ENCODE measurements around the gene ADCY2.

Gene ADCY2

GRCh38 chr5:7501061-7501460, 105.1 kb downstream of the ADCY2 start:
- H3K4me3 ChIP-seq (ENCODE audit: extremely low read depth, insufficient read depth, low read length, poor library complexity, severe bottlenecking): no peak overlapping the region
- WGBS, 2 experiments (ENCODE audit: insufficient coverage in 2 of 2): 60% methylated on average over 1 of the region's 2 CpGs; no CpG with 5 or more reads in 1 of the 2 experiments
- H3K36me3 ChIP-seq (ENCODE audit: control insufficient read depth, insufficient read depth, low read length): no peaks in the 10 kb centered on the region
- no peaks in the 10 kb centered on the region for H3K9me3 ChIP-seq (ENCODE audit: control insufficient read depth, low read length)
- no peaks in the 10 kb centered on the region for H3K4me1 ChIP-seq (ENCODE audit: control insufficient read depth, insufficient read depth, low read length, poor library complexity, severe bottlenecking)
- no peak overlapping the region for H3K27ac ChIP-seq (ENCODE audit: low read depth, low read length, severe bottlenecking)

GRCh38 chr5:7503564-7503963, 107.6 kb downstream of the ADCY2 start:
- 88 to 98% methylated on average over 6 to 9 of the region's 9 CpGs for WGBS, 2 experiments (ENCODE audit: insufficient coverage in 2 of 2)
- Histone ChIP-seq H3K9me3 (ENCODE audit: control insufficient read depth, low read length) (no peaks in the 10 kb centered on the region), H3K4me3 (ENCODE audit: extremely low read depth, insufficient read depth, low read length, poor library complexity, severe bottlenecking) (no peak overlapping the region), H3K4me1 (ENCODE audit: control insufficient read depth, insufficient read depth, low read length, poor library complexity, severe bottlenecking) (no peaks in the 10 kb centered on the region), H3K27ac (ENCODE audit: low read depth, low read length, severe bottlenecking) (no peak overlapping the region), H3K36me3 (ENCODE audit: control insufficient read depth, insufficient read depth, low read length) (no peaks in the 10 kb centered on the region)

GRCh38 chr5:7515284-7515914, 119.5 kb downstream of the ADCY2 start:
- no peak overlapping the region for H3K27ac ChIP-seq (ENCODE audit: low read depth, low read length, severe bottlenecking)
- H3K9me3 ChIP-seq (ENCODE audit: control insufficient read depth, low read length): no peaks in the 10 kb centered on the region
- no peaks in the 10 kb centered on the region for H3K36me3 ChIP-seq (ENCODE audit: control insufficient read depth, insufficient read depth, low read length)
- H3K4me3 ChIP-seq (ENCODE audit: extremely low read depth, insufficient read depth, low read length, poor library complexity, severe bottlenecking): no peak overlapping the region
- no peaks in the 10 kb centered on the region for H3K4me1 ChIP-seq (ENCODE audit: control insufficient read depth, insufficient read depth, low read length, poor library complexity, severe bottlenecking)
- whole genome bisulfite sequencing, 2 experiments (ENCODE audit: insufficient coverage in 2 of 2): 64 to 89% methylated on average over 2 of the region's 3 CpGs

- no peaks in the 10 kb centered on the region for H3K36me3 ChIP-seq (ENCODE audit: control insufficient read depth, insufficient read depth, low read length)
- H3K4me3 ChIP-seq (ENCODE audit: extremely low read depth, insufficient read depth, low read length, poor library complexity, severe bottlenecking): no peak overlapping the region
- no peak overlapping the region for H3K27ac ChIP-seq (ENCODE audit: low read depth, low read length, severe bottlenecking)
- no peaks in the 10 kb centered on the region for H3K9me3 ChIP-seq (ENCODE audit: control insufficient read depth, low read length)
- no peaks in the 10 kb centered on the region for H3K4me1 ChIP-seq (ENCODE audit: control insufficient read depth, insufficient read depth, low read length, poor library complexity, severe bottlenecking)
- WGBS, 2 experiments (ENCODE audit: insufficient coverage in 2 of 2): no CpG with 5 or more reads among the region's 2 CpGs
These were observed 120.3 kb downstream of the ADCY2 start for GRCh38 chr5:7516253-7516652.

- no peak overlapping the region for H3K27ac ChIP-seq (ENCODE audit: low read depth, low read length, severe bottlenecking)
- no peaks in the 10 kb centered on the region for H3K9me3 ChIP-seq (ENCODE audit: control insufficient read depth, low read length)
- no peak overlapping the region for H3K4me3 ChIP-seq (ENCODE audit: extremely low read depth, insufficient read depth, low read length, poor library complexity, severe bottlenecking)
- no peaks in the 10 kb centered on the region for H3K4me1 ChIP-seq (ENCODE audit: control insufficient read depth, insufficient read depth, low read length, poor library complexity, severe bottlenecking)
- H3K36me3 ChIP-seq (ENCODE audit: control insufficient read depth, insufficient read depth, low read length): no peaks in the 10 kb centered on the region
- 95 to 96% methylated on average over 2 of the region's 3 CpGs for WGBS, 2 experiments (ENCODE audit: insufficient coverage in 2 of 2)
These were observed 121.1 kb downstream of the ADCY2 start for GRCh38 chr5:7517006-7517405.

DNA sequence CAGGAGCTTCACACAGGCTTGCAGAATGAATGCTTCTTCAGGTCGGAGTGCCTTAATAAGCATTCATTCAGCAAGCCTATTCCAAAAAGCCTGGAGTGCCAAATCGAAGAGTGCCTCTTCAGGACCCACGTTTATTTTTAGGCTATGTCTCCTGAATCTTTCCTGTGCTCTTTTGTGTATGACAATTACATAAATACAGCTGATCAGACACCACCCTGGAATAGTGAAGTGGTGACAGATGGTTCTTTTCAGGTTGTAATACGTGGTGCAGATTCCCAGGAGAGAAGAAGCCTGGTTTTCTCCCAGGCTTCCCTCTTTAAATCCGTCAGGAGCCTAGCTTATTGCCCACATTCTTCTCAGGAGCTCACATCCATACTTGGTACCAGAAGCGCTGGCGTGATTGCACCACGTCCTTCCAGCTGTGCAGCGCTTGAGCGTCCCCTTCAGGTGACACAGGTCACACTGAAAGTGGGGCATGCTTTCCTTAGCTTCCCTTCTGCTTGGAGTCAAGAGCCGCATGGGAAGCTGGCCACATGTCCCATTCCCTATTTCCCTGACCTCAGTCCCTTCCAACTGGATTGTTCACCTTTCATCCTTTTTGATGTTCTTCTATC, 123.1 kb downstream of the ADCY2 start:
- H3K4me3 ChIP-seq (ENCODE audit: extremely low read depth, insufficient read depth, low read length, poor library complexity, severe bottlenecking): no peak overlapping the region
- no peak overlapping the region for H3K27ac ChIP-seq (ENCODE audit: low read depth, low read length, severe bottlenecking)
- WGBS, 2 experiments (ENCODE audit: insufficient coverage in 2 of 2): 83 to 84% methylated on average over 8 to 10 of the region's 11 CpGs
- H3K4me1 ChIP-seq (ENCODE audit: control insufficient read depth, insufficient read depth, low read length, poor library complexity, severe bottlenecking): no peaks in the 10 kb centered on the region
- no peaks in the 10 kb centered on the region for H3K9me3 ChIP-seq (ENCODE audit: control insufficient read depth, low read length)
- H3K36me3 ChIP-seq (ENCODE audit: control insufficient read depth, insufficient read depth, low read length): no peaks in the 10 kb centered on the region

DNA sequence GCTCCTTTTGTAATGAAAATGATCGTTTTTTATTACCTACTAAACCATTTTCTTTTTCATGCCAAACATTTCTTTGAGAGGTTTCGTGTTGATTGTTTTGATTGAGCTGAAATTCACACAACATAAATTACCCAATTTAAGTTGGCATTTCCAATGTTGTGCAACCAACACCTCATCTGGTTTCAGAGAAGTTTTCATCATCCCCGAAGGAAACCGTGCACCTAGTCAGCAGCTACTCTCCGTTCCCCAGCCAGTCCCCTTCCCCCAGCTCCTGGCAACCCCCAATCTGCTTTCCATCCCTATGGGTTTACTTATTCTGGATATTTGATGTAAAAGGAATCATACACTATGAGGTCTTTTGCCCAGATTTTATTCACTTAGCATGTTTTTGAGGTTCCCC, 123.6 kb downstream of the ADCY2 start:
- no peaks in the 10 kb centered on the region for H3K9me3 ChIP-seq (ENCODE audit: control insufficient read depth, low read length)
- H3K4me3 ChIP-seq (ENCODE audit: extremely low read depth, insufficient read depth, low read length, poor library complexity, severe bottlenecking): no peak overlapping the region
- 100% methylated on average over 2 of the region's 5 CpGs; no CpG with 5 or more reads in 1 of the 2 experiments for WGBS, 2 experiments (ENCODE audit: insufficient coverage in 2 of 2)
- H3K27ac ChIP-seq (ENCODE audit: low read depth, low read length, severe bottlenecking): no peak overlapping the region
- H3K36me3 ChIP-seq (ENCODE audit: control insufficient read depth, insufficient read depth, low read length): no peaks in the 10 kb centered on the region
- H3K4me1 ChIP-seq (ENCODE audit: control insufficient read depth, insufficient read depth, low read length, poor library complexity, severe bottlenecking): no peaks in the 10 kb centered on the region

DNA sequence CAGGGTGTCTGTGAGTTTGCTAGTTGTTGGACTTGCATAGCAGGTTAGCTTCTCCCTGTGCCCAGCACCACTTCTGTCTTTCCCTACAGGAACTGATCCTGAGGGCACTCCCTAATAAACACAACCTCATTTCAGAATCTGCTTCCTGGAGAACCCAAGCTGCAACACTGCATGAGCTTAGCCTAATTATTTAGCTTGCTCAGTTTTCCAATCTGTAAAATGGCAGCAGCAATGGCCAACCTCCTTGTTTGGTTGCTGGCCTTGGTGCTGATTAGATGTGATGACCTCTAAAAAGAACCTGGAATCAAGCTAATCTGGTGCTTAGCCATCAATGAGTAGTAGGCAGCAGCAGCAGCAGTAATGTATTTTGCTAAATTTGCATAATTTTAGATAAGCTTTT, 133.9 kb downstream of the ADCY2 start:
- Histone ChIP-seq H3K9me3 (ENCODE audit: control insufficient read depth, low read length) (no peaks in the 10 kb centered on the region), H3K36me3 (ENCODE audit: control insufficient read depth, insufficient read depth, low read length) (no peaks in the 10 kb centered on the region), H3K27ac (ENCODE audit: low read depth, low read length, severe bottlenecking) (no peak overlapping the region), H3K4me3 (ENCODE audit: extremely low read depth, insufficient read depth, low read length, poor library complexity, severe bottlenecking) (no peak overlapping the region), H3K4me1 (ENCODE audit: control insufficient read depth, insufficient read depth, low read length, poor library complexity, severe bottlenecking) (no peaks in the 10 kb centered on the region)

- no peaks in the 10 kb centered on the region for H3K4me1 ChIP-seq (ENCODE audit: control insufficient read depth, insufficient read depth, low read length, poor library complexity, severe bottlenecking)
- H3K36me3 ChIP-seq (ENCODE audit: control insufficient read depth, insufficient read depth, low read length): no peaks in the 10 kb centered on the region
- no peaks in the 10 kb centered on the region for H3K9me3 ChIP-seq (ENCODE audit: control insufficient read depth, low read length)
- WGBS, 2 experiments (ENCODE audit: insufficient coverage in 2 of 2): 83 to 100% methylated on average over 1 of the region's 1 CpG
- no peak overlapping the region for H3K27ac ChIP-seq (ENCODE audit: low read depth, low read length, severe bottlenecking)
- H3K4me3 ChIP-seq (ENCODE audit: extremely low read depth, insufficient read depth, low read length, poor library complexity, severe bottlenecking): no peak overlapping the region
These were observed 138.0 kb downstream of the ADCY2 start for GRCh38 chr5:7533941-7534340.

DNA sequence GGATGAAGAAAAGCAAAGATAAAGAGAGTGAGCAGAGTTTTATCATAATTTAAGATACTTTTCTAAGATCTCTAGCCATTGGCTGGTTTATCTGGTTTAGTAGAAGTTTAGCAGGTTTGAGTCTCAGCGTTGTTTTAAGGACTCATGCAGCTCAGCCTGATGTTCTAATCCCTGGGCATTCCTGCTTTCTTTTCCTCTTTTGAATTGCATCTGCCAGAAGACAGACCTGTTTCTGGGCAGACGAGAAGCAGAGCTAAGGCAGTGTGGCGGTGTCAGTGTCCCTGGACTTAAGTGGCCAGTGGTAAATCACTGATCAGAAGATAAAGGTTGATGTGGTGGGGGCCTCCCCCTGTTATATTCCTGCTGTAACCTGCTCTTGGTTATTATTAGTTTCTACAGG, 138.6 kb downstream of the ADCY2 start:
- Histone ChIP-seq H3K9me3 (ENCODE audit: control insufficient read depth, low read length) (no peaks in the 10 kb centered on the region), H3K36me3 (ENCODE audit: control insufficient read depth, insufficient read depth, low read length) (no peaks in the 10 kb centered on the region), H3K4me3 (ENCODE audit: extremely low read depth, insufficient read depth, low read length, poor library complexity, severe bottlenecking) (no peak overlapping the region), H3K4me1 (ENCODE audit: control insufficient read depth, insufficient read depth, low read length, poor library complexity, severe bottlenecking) (no peaks in the 10 kb centered on the region), H3K27ac (ENCODE audit: low read depth, low read length, severe bottlenecking) (no peak overlapping the region)
- 100% methylated on average over 1 to 2 of the region's 3 CpGs for WGBS, 2 experiments (ENCODE audit: insufficient coverage in 2 of 2)

- WGBS, 2 experiments (ENCODE audit: insufficient coverage in 2 of 2): 88 to 96% methylated on average over 2 of the region's 2 CpGs
- Histone ChIP-seq H3K27ac (ENCODE audit: low read depth, low read length, severe bottlenecking) (no peak overlapping the region), H3K36me3 (ENCODE audit: control insufficient read depth, insufficient read depth, low read length) (no peaks in the 10 kb centered on the region), H3K4me1 (ENCODE audit: control insufficient read depth, insufficient read depth, low read length, poor library complexity, severe bottlenecking) (no peaks in the 10 kb centered on the region), H3K9me3 (ENCODE audit: control insufficient read depth, low read length) (no peaks in the 10 kb centered on the region), H3K4me3 (ENCODE audit: extremely low read depth, insufficient read depth, low read length, poor library complexity, severe bottlenecking) (no peak overlapping the region)
These were observed 141.6 kb downstream of the ADCY2 start for GRCh38 chr5:7537573-7537972.

All from mesodermal cell (in vitro differentiated cells).